Panc1 (cell line): ENCODE results near the gene TNIK.

Experiments used
- SIN3A ChIP-seq: IDR thresholded peaks from 2 replicates; pipeline ENCODE4 v1.6.1; 2012; ENCODE audit warnings: low read depth, mild to moderate bottlenecking, low read length, moderate library complexity, borderline replicate concordance; ENCODE audit not compliant: insufficient read depth
- TCF7L2 ChIP-seq: IDR thresholded peaks from 2 replicates; pipeline ENCODE4 v1.6.1; 2011; ENCODE audit warnings: mild to moderate bottlenecking, low read depth, low read length, inconsistent platforms
- TF ChIP-seq, protein P1 (sequence below): fragments of 450-650 bp; IDR thresholded peaks from 2 replicates; pipeline ENCODE4 v1.5.1; 2017; ENCODE audit warnings: mild to moderate bottlenecking
- TF ChIP-seq, protein P2 (sequence below), 2 experiments: IDR thresholded peaks; 2 replicates each; pipeline ENCODE4 v1.6.1; 2011 to 2012; ENCODE audit warnings: low read depth in 2 of 2, control low read depth in 1 of 2, low read length in 1 of 2, mild to moderate bottlenecking in 1 of 2, moderate library complexity in 1 of 2; ENCODE audit not compliant: insufficient read depth in 1 of 2

DNA sequence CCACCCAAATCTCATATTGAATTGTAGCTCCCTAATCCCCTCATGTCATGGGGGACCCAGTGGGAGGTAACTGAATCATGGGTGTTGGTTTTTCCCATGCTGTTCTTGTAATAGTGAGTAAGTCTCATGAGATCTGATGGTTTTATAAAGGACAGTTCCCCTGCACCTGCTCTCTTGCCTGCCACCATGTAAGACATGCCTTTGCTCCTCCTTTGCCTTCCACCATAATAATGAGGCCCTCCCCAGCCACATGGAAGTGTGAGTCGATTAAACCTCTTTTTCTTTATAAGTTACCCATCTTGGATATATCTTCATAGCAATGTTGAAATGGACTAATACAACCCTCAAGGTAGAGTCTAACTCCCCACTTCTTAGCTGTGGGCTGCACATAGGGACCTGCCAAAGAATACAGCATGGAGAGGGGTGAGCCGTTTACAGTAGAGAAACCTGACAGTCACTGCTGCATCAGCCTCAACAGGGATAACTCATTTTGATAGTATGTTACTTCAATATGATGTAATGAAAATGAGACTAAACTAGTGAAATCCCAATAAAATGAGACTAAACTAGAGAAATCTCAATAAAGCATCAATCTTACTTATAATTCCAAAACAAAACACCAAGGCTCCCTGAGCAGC lies 117.3 kb downstream of the TNIK start:
- TF ChIP-seq, protein P1, sequence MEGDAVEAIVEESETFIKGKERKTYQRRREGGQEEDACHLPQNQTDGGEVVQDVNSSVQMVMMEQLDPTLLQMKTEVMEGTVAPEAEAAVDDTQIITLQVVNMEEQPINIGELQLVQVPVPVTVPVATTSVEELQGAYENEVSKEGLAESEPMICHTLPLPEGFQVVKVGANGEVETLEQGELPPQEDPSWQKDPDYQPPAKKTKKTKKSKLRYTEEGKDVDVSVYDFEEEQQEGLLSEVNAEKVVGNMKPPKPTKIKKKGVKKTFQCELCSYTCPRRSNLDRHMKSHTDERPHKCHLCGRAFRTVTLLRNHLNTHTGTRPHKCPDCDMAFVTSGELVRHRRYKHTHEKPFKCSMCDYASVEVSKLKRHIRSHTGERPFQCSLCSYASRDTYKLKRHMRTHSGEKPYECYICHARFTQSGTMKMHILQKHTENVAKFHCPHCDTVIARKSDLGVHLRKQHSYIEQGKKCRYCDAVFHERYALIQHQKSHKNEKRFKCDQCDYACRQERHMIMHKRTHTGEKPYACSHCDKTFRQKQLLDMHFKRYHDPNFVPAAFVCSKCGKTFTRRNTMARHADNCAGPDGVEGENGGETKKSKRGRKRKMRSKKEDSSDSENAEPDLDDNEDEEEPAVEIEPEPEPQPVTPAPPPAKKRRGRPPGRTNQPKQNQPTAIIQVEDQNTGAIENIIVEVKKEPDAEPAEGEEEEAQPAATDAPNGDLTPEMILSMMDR: no peak
- TF ChIP-seq, protein P2, sequence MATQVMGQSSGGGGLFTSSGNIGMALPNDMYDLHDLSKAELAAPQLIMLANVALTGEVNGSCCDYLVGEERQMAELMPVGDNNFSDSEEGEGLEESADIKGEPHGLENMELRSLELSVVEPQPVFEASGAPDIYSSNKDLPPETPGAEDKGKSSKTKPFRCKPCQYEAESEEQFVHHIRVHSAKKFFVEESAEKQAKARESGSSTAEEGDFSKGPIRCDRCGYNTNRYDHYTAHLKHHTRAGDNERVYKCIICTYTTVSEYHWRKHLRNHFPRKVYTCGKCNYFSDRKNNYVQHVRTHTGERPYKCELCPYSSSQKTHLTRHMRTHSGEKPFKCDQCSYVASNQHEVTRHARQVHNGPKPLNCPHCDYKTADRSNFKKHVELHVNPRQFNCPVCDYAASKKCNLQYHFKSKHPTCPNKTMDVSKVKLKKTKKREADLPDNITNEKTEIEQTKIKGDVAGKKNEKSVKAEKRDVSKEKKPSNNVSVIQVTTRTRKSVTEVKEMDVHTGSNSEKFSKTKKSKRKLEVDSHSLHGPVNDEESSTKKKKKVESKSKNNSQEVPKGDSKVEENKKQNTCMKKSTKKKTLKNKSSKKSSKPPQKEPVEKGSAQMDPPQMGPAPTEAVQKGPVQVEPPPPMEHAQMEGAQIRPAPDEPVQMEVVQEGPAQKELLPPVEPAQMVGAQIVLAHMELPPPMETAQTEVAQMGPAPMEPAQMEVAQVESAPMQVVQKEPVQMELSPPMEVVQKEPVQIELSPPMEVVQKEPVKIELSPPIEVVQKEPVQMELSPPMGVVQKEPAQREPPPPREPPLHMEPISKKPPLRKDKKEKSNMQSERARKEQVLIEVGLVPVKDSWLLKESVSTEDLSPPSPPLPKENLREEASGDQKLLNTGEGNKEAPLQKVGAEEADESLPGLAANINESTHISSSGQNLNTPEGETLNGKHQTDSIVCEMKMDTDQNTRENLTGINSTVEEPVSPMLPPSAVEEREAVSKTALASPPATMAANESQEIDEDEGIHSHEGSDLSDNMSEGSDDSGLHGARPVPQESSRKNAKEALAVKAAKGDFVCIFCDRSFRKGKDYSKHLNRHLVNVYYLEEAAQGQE (IDR thresholded peaks at IDR 0.05; ENCODE audit: insufficient read depth in 1 of 2, low read depth in 2 of 2, low read length in 1 of 2): no peak
- no peak for TF ChIP-seq TCF7L2
- TF ChIP-seq SIN3A: no peak
